OCI-LY3 (cell line): ENCODE data around the gene NIN.

Experiments used
- EZH2phosphoT487 ChIP-seq: fragments of 200-600 bp; shearing (Covaris generic); IDR thresholded peaks from 2 replicates; pipeline ENCODE4 v1.6.1; 2018; ENCODE audit warnings: antibody characterized with exemption, mixed run types, low read depth
- TF ChIP-seq, protein P1 (sequence below): fragments of 200-600, 300-600 bp; sonication (generic); IDR thresholded peaks from 2 replicates; pipeline ENCODE4 v1.5.1; 2014; ENCODE audit warnings: antibody characterized with exemption, low read length, low read depth

DNA sequence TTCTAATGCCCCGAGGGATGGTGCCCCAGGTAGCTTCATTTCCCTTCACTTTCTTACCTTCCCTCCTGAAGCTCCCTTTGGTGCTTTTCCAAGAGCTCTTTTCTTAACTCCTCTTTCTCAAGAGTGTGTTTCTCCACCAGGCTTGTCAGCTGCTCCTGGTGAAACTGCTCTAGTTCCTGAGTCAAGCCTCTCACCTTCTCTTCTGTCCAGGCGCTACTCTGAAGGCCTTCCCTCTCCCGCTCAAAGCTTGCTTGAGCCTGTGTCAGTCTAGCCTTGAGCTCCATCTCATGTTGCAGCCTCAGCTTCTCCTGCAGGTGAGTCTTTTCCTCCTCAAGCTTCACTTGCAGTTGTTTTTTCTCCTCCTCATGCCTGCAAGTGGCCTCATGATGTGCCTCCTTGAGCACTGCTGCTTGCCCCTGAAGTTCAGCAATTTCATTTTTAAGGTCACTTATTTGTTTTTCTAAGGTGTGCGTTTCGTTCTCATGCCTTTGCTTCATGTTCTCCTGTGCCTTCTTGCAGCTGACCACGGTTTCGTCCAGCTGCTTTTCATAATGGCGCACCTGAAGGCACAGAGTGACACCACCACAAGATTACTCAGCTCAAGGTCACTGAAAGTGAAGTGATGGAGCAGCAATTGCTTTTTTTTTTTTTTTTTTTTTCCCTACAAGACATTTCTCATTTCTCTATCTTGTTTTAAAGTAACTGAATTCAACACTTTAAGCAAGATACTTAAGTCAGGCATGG is 71.0 kb downstream of the NIN start:
- TF ChIP-seq, protein P1, sequence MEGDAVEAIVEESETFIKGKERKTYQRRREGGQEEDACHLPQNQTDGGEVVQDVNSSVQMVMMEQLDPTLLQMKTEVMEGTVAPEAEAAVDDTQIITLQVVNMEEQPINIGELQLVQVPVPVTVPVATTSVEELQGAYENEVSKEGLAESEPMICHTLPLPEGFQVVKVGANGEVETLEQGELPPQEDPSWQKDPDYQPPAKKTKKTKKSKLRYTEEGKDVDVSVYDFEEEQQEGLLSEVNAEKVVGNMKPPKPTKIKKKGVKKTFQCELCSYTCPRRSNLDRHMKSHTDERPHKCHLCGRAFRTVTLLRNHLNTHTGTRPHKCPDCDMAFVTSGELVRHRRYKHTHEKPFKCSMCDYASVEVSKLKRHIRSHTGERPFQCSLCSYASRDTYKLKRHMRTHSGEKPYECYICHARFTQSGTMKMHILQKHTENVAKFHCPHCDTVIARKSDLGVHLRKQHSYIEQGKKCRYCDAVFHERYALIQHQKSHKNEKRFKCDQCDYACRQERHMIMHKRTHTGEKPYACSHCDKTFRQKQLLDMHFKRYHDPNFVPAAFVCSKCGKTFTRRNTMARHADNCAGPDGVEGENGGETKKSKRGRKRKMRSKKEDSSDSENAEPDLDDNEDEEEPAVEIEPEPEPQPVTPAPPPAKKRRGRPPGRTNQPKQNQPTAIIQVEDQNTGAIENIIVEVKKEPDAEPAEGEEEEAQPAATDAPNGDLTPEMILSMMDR = no peak
- TF ChIP-seq EZH2phosphoT487 = no peak
